GM12891 (cell line): ENCODE measurements around the gene LPIN1.

Experiments used
- DNase-seq: peaks from one replicate; pipeline ENCODE4 v3.0.0; 2011; ENCODE audit warnings: low spot score; ENCODE audit not compliant: insufficient read length
- FAIRE-seq: peaks from 2 replicates; lab custom pipeline; 2011; peaks lifted over from hg19 to GRCh38; lab: Jason Lieb, UNC
- PAX5 ChIP-seq: IDR thresholded peaks from 2 replicates; pipeline ENCODE4 v1.6.1; 2011; ENCODE audit warnings: low read length, moderate library complexity, mild to moderate bottlenecking; ENCODE audit not compliant: insufficient read depth, severe bottlenecking
- POLR2A ChIP-seq: IDR thresholded peaks from 2 replicates; pipeline ENCODE4 v1.6.1; 2011; ENCODE audit warnings: low read depth, low read length, control low read depth
- POLR2AphosphoS5 ChIP-seq: IDR thresholded peaks from 2 replicates; pipeline ENCODE4 v1.6.1; 2011; ENCODE audit warnings: low read depth, low read length, control low read depth
- POU2F2 ChIP-seq: IDR thresholded peaks from 2 replicates; pipeline ENCODE4 v1.6.1; 2011; ENCODE audit warnings: low read depth, mild to moderate bottlenecking, control low read depth, low read length, moderate library complexity
- SPI1 ChIP-seq: IDR thresholded peaks from 2 replicates; pipeline ENCODE4 v1.6.1; 2011; ENCODE audit warnings: low read depth, low read length, control low read depth
- TAF1 ChIP-seq: IDR thresholded peaks from 2 replicates; pipeline ENCODE4 v1.6.1; 2011; ENCODE audit warnings: low read depth, low read length, control low read depth

The LPIN1 gene

DNA sequence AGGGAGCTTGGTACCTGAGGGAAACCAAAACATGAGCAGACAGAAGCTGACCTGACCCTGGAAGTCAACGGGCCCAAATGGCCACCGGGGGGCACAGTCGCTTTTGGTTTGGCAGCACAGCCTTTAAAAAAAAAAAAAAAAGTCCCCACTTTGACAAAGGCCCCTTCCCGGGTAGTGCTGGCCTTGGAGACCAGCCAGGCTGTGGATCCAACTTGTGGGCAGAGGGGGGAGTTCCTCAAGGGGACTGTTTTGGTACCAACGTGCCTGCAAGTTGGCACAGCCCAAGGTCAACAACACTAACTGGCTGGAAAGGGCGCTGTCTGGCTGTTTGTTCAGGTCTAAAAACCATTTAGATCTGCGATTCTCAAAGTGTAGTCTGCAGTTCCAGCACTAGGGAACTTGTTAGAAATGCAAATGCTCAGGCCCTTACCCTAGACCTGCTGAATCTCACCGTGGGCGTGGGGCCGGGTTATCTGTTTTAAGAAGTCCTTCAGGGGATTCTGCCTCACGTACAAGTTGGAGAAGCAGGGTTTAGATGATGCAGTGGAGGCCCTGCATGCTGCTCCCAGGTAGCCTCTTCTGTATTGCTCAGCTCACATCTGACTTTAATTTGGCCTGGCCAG lies 83.0 kb downstream of the LPIN1 start:
- TF ChIP-seq POLR2AphosphoS5 (no peak; the same call in 1 of the 2 replicates), POU2F2 (no peak), PAX5 (no peak)
- peak; percentile 30 for DNase-seq

DNA sequence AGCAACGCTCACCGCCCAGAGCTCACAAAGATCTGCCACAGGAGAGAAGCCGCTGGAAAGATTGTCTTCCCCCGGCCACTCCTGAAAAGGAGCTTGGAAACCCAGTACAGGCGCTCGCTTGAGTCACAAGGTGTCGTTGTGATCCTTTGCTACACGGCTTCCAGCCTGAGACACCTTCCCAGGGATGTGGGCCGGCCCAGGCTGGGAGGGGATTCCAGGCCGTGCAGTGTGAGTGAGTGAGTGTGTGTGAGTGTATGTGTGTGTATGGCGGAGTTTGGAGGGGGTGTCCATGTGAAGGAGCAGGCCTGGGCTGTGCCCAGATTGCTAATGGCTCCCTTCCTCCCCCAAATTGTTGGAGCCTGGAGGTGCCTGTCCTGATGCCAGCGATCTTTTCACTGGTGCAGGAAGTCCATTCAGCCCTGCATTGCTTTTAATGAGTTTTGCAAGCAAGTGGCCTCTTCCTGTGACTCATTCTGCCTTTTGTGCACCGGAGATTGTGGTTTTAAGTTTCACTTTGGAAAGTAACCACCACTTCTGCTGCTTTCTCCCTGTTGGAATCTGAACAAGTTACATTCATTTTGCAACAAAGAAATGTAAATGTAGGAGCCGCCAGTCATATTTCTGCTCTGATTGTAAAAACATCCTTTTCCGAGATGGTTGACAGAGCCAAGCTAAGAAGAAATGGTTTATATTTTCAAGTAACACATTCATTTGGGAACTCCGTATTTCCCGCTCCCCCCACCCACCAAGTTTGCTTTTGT lies 83.7 kb downstream of the LPIN1 start:
- TF ChIP-seq PAX5, result peak; percentile 51
- peak; percentile 95 for TF ChIP-seq POU2F2
- no peak; the same call in 1 of the 2 replicates for TF ChIP-seq POLR2A
- peak; percentile 72; the same call in 1 of the 2 replicates for TF ChIP-seq SPI1
- no peak; the same call in none of the 2 replicates for TF ChIP-seq POLR2AphosphoS5
- FAIRE-seq, result peak; percentile 81
- DNase-seq, result peak; percentile 54

More for the DNA sequence above, 83.0 kb downstream of the LPIN1 start:
- peak; percentile 31 for FAIRE-seq

DNA sequence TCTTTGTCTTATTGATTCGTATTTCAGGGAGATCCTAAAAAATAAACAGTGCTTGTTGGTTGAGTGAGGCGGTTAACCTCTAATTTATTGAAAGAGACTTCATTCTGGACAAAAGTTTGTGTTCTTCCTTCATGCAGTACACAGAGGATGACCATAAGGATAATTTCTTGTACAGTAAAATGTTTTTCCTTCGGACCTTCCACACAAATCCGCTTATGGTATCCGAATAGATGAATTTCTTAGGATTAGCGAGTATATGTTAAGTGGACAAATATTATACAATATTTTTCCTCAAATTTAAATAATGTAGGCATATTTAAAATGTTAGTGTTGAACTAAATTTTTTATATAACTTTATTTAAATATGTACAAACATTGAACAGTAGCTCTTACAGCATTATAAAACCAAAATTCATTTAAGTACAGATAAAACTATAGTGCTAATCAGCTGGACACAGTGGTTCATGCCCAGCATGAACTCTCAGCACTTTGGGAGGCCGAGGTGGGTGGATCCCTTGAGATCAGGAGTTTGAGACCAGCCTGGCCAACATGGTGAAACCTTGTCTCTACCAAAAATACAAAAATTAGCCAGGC lies 84.4 kb downstream of the LPIN1 start:
- DNase-seq (no peak), FAIRE-seq (no peak)
- TF ChIP-seq POLR2A (no peak), POU2F2 (no peak), PAX5 (no peak), POLR2AphosphoS5 (no peak), TAF1 (no peak), SPI1 (no peak)

DNA sequence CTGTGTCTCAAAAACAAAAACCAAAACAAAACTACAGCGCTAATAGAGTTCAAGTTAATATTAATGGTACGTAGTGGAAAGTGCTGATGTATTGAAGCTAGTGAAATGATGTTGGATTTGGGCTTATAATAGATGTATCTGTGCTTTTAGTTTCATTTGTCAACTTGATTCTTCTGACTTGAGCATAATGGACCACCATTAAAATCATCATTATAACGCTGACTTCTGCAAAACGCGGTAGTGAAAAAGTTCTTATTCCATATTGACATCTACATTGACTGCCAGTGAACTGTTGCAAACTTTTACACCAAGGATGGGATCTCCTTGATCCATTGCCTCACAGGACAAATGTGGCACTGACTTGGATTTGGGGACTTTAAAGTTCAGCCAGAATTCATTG lies 85.0 kb downstream of the LPIN1 start:
- no peak for TF ChIP-seq POLR2A
- no peak for TF ChIP-seq SPI1
- no peak for TF ChIP-seq PAX5
- TF ChIP-seq POU2F2, result no peak
- no peak for TF ChIP-seq TAF1
- TF ChIP-seq POLR2AphosphoS5, result no peak
- FAIRE-seq (no peak), DNase-seq (no peak)

DNA sequence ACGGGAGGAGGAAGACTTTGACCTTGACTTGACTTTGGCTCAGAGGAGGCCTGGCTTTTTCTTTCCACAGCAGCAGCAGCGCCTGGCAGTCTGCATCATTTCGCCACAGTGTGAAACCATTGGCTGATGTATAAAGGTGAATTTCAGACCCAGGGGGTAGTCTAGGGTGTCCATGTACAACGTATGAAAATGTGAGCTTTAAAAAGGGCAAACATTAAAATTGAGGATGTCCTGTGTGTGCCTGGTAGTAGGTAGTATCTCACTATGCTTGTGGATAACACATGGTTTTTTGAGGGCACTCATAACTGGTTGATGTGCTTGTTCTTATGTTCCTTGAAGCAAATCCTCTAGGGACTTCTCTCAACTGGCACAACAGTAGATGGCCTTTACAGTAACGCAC lies 86.1 kb downstream of the LPIN1 start:
- FAIRE-seq (no peak), DNase-seq (no peak)
- TF ChIP-seq TAF1 (no peak), POLR2AphosphoS5 (no peak), POLR2A (no peak), SPI1 (no peak), POU2F2 (no peak), PAX5 (no peak)

DNA sequence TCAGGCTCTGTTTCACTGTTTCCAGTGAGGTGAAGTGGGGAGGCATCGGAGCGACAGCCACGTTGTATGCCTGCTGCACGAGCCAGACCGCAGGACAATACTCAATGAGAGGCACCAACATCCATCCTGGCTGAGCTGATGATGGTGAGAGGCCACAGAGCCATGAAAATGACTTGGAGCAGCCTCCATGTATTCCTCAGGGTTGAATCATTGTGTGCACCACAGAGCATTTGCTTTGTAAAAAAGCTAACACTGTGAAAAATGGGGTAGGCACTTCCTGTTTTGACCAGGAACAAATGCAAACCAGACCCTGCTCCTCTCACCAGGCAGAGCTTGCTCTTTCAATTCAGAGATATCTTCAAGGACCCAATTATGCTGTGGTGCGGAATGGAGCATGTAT lies 87.2 kb downstream of the LPIN1 start:
- TF ChIP-seq SPI1 (peak; percentile 83), POU2F2 (no peak), PAX5 (no peak), POLR2A (no peak), POLR2AphosphoS5 (no peak)
- DNase-seq, result no peak
- no peak for FAIRE-seq

DNA sequence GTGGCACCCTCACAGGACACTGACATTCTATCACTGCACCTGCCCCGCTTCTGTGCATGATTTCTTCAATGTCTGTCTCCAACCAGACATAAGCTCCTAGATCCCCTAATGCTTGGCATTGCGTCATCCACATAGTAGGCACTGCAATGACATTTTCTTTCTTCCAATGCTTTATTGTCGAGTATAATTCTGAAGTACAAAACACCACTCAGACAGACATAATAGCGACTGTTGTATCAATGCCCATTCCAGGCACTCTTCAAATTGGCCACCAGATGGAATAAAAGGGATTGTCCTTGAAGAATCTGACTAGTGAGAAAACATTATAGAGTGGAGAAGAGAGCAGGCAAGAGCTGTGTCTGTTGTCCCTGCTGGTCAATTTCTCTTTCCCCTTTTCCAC lies 89.0 kb downstream of the LPIN1 start:
- no peak for DNase-seq
- TF ChIP-seq PAX5, result no peak
- FAIRE-seq, result no peak

DNA sequence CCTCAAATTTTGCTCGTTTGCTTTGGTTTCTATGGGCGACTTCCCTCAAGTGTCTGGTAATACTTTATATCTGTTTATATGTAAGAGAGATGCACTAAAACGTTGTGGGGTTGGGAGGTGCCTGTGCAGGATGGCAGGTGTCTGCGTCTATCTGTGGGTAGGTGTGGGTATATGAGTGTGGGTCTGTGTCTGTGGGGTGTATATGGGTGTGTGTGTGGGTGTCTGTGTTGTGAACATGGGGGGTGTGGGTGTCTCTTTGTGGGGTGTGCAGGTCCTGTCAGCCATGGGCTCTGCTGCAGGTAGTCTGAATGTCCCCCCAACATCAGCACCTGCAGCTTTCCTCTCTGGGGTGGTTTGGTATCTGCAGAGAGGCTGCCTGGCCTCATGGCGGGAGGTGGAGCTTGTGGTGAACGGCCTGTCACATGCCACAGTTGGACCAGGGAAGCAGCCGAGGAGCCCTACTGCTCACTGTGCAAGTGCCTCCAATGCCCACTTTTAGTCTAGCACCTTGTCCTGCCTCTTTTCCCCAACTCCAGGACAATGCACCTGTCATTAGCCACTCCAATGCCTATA lies 90.3 kb downstream of the LPIN1 start:
- no peak for TF ChIP-seq SPI1
- TF ChIP-seq PAX5, result no peak
- FAIRE-seq (peak; percentile 50), DNase-seq (no peak)

DNA sequence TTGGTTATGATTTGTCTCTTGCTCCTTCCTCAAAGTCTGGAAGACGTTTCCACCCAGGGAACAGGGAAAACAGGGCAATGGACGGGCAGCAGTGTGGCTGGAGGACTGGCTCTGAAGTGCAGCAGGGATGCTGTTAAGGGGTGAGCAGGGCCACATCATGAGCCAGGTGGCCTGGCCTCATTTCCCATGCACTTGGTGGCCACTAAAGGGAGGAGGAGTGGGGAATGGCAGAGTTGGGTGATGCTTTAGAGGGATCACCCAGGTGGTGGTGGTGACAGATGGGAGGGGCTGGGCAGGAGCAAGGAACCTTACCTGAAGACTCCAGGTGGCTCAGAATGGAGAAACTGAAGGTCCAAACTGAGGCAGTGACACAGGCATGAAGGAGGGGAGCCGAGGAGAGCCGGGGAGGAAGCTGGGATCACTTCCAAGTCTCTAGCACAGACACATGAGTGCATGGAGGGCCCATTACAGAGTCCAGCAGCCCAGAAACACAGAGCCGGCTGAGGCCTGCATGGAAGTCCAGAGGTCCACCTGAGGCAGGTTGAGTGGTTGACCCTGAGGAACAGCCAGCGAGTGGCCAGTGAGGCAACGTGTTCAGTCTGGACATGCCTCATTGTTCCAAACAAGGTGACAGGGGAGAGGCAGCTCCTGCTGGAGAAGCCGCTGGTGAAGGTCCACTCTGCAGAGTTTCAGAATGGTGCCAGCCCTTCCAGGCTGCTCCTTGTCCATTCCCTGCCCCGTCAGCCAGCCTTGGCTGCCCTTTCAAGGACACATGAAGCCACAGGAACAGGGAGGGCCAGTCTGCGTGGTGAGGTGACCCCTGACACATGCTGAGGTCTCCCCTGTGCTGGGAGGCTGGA lies 91.7 kb downstream of the LPIN1 start:
- DNase-seq, result no peak
- FAIRE-seq, result no peak
- TF ChIP-seq POLR2AphosphoS5, result no peak
- TF ChIP-seq PAX5, result no peak
- TF ChIP-seq SPI1, result no peak
- TF ChIP-seq POU2F2, result no peak
- TF ChIP-seq TAF1, result no peak
- TF ChIP-seq POLR2A, result no peak
